Caco-2 (cell line): ENCODE measurements around the gene BACE2. TPM values are rescaled to one million over a fixed set of nuclear protein-coding genes. Genes with fewer than 3 reads are reported as not detected.

Experiments used
- BruUV-seq: library from RNA; stranded (reverse); fragments of 400-500 nt; replicated peaks from 2 replicates; lab custom pipeline; 2021; lab: Mats Ljungman, UMichigan
- CTCF ChIA-PET: fragments of 300-600 bp; sonication (Branson Sonifier 250); formaldehyde crosslinking; loops from one replicate; lab custom pipeline; 2022; ENCODE audit warnings: antibody characterized with exemption; lab: Charles Lee
- POLR2A ChIA-PET: fragments of 300-600 bp; sonication (Branson Sonifier 250); formaldehyde crosslinking; loops from one replicate; lab custom pipeline; 2022; ENCODE audit warnings: antibody characterized with exemption; lab: Charles Lee
- DNase-seq, 2 experiments: peaks; one replicate each; pipeline versions ENCODE4 v3.0.0 to v3.0.0-alpha.2; 2020 to 2022
- H3K27me3 ChIP-seq: replicated peaks from 2 replicates; pipeline ENCODE4 v1.6.0; 2011; ENCODE audit warnings: low read length; ENCODE audit not compliant: control insufficient read depth, insufficient read depth
- H3K36me3 ChIP-seq: 2 replicates; pipeline ENCODE4 v1.5.1; 2011; ENCODE audit warnings: low read length; ENCODE audit not compliant: control insufficient read depth, insufficient read depth
- H3K4me1 ChIP-seq: fragments of 250-450 bp; sonication (Bioruptor Pico); 2 replicates; pipeline ENCODE4 v1.5.1; 2020; ENCODE audit warnings: mild to moderate bottlenecking
- H3K4me3 ChIP-seq: 2 replicates; pipeline ENCODE4 v1.5.1; 2011; ENCODE audit warnings: low read depth, mild to moderate bottlenecking, control low read depth, low read length
- H3K9me3 ChIP-seq: fragments of 250-450 bp; sonication (Bioruptor Pico); 2 replicates; pipeline ENCODE4 v1.5.1; 2020; ENCODE audit warnings: mild to moderate bottlenecking, moderate library complexity
- H3K27ac Mint-ChIP-seq: one replicate; pipeline ENCODE4 v1.8.0; 2022; ENCODE audit warnings: mixed read lengths; ENCODE audit not compliant: unreplicated experiment
- H3K27me3 Mint-ChIP-seq: one replicate; pipeline ENCODE4 v1.8.0; 2022; ENCODE audit warnings: mixed read lengths; ENCODE audit not compliant: insufficient read depth, unreplicated experiment
- H3K36me3 Mint-ChIP-seq: one replicate; pipeline ENCODE4 v1.8.0; 2022; ENCODE audit warnings: mild to moderate bottlenecking, mixed read lengths; ENCODE audit not compliant: insufficient read depth, unreplicated experiment
- H3K4me1 Mint-ChIP-seq: one replicate; pipeline ENCODE4 v1.8.0; 2022; ENCODE audit warnings: low read depth, mixed read lengths; ENCODE audit not compliant: unreplicated experiment
- H3K4me3 Mint-ChIP-seq: one replicate; pipeline ENCODE4 v1.8.0; 2022; ENCODE audit warnings: mild to moderate bottlenecking, moderate library complexity, mixed read lengths; ENCODE audit not compliant: unreplicated experiment
- H3K9me3 Mint-ChIP-seq: one replicate; pipeline ENCODE4 v1.8.0; 2022; ENCODE audit warnings: mixed read lengths; ENCODE audit not compliant: unreplicated experiment
- CTCF ChIP-seq, 2 experiments: fragments of 200-600 bp in 1 of 2; IDR thresholded peaks; 1 replicate in 1 of 2; 2 replicates in 1 of 2; pipeline versions ENCODE4 v1.5.1 to v1.8.0; 2011 to 2022; ENCODE audit warnings: antibody characterized with exemption in 1 of 2, control low read depth in 1 of 2, inconsistent platforms in 1 of 2, low read depth in 1 of 2, low read length in 1 of 2, mild to moderate bottlenecking in 1 of 2, moderate library complexity in 1 of 2; ENCODE audit not compliant: insufficient read depth in 1 of 2, severe bottlenecking in 1 of 2, unreplicated experiment in 1 of 2
- intact Hi-C: fragments of 100-400 bp; cut with micrococcal nuclease; formaldehyde crosslinking; loops from one replicate; pipeline ENCODE4 v1.10.0; 2022; ENCODE audit not compliant: unreplicated experiment
- total RNA-seq: library from RNA; stranded (reverse); gene quantifications from 2 replicates; pipeline ENCODE4 v1.2.3, GENCODE V29; 2022

The BACE2 gene
- total RNA-seq, 1 experiment from 2014 or later = 8.8 TPM

DNA sequence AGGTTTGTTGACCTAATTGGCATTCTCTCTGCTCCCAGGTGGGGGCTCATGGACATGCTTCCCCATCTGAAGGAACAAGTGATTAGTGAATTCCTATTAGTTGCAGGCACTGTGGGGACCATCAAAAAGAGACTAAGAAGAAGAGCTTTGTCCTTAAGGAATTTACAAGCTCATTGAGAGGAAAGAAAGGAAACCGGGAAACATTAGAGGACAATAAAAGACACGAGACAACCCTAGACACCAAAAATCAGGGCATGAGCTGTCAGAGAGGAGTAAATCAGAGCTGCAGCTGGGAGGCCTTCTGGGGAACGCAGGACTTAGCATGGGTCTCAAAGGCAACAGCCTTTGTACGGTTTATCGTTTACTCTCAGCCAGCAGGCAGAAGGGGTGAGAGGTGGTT lies 45.1 kb downstream of the BACE2 start:
- no peaks in the 10 kb centered on the region for H3K36me3 Mint-ChIP-seq
- H3K4me1 Mint-ChIP-seq = peaks cover 10% of the 10 kb centered on the region
- intact Hi-C loops = no loop called here
- TF ChIP-seq CTCF (IDR thresholded peaks at IDR 0.05; ENCODE audit: insufficient read depth in 1 of 2, low read depth in 1 of 2, low read length in 1 of 2, severe bottlenecking in 1 of 2, unreplicated experiment in 1 of 2) = no peak
- H3K4me1 ChIP-seq = peaks cover 9% of the 10 kb centered on the region
- no peak overlapping the region for H3K4me3 ChIP-seq
- CTCF ChIA-PET = no interaction called here
- H3K4me3 Mint-ChIP-seq = no peak overlapping the region
- H3K27ac Mint-ChIP-seq = no peak overlapping the region
- H3K27me3 Mint-ChIP-seq = no peaks in the 10 kb centered on the region
- H3K9me3 Mint-ChIP-seq = no peaks in the 10 kb centered on the region
- BruUV-seq = no TSS peak
- POLR2A ChIA-PET = no interaction called here
- H3K27me3 ChIP-seq = no peaks in the 10 kb centered on the region
- no peak for DNase-seq
- H3K36me3 ChIP-seq = no peaks in the 10 kb centered on the region
- H3K9me3 ChIP-seq = no peaks in the 10 kb centered on the region

- DNase-seq = no peak
- Histone ChIP-seq H3K27me3 (no peaks in the 10 kb centered on the region), H3K4me3 (no peak overlapping the region), H3K36me3 (no peaks in the 10 kb centered on the region), H3K4me1 (peaks cover 22% of the 10 kb centered on the region), H3K9me3 (no peaks in the 10 kb centered on the region)
- no peaks in the 10 kb centered on the region for H3K27me3 Mint-ChIP-seq
- POLR2A ChIA-PET = no interaction called here
- no peak overlapping the region for H3K27ac Mint-ChIP-seq
- H3K36me3 Mint-ChIP-seq = no peaks in the 10 kb centered on the region
- BruUV-seq = no TSS peak
- intact Hi-C loops = no loop called here
- H3K9me3 Mint-ChIP-seq = no peaks in the 10 kb centered on the region
- CTCF ChIA-PET = no interaction called here
- no peak overlapping the region for H3K4me3 Mint-ChIP-seq
- TF ChIP-seq CTCF (IDR thresholded peaks at IDR 0.05; ENCODE audit: insufficient read depth in 1 of 2, low read depth in 1 of 2, low read length in 1 of 2, severe bottlenecking in 1 of 2, unreplicated experiment in 1 of 2) = no peak
- H3K4me1 Mint-ChIP-seq = peaks cover 20% of the 10 kb centered on the region
Measured at GRCh38 chr21:41215856-41216408, 48.0 kb downstream of the BACE2 start.

DNA sequence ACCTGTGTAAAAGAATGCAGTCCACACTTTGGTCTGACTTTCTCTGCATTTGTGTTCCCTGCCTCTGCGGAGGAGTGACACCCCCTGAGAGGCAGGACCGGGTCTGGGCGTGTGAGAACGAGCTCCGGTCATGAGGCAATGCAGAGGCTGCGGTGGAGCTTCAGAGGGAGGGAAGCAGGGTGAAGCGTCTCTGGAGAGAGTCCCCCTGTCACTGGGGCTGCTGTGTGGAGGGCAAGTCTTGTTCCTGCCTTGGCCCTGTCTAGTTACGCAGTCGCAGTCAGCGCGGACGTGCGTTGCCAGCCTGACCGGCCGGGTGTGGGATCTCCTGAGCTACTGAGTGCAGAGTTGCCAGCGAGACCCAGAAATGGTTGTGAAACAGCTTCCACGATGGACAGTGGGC lies 48.5 kb downstream of the BACE2 start:
- DNase-seq = no peak
- TF ChIP-seq CTCF (IDR thresholded peaks at IDR 0.05; ENCODE audit: insufficient read depth in 1 of 2, low read depth in 1 of 2, low read length in 1 of 2, severe bottlenecking in 1 of 2, unreplicated experiment in 1 of 2) = no peak
- intact Hi-C loops = no loop called here
- Mint-ChIP-seq H3K36me3 (no peaks in the 10 kb centered on the region), H3K27me3 (no peaks in the 10 kb centered on the region), H3K4me1 (peaks cover 20% of the 10 kb centered on the region), H3K9me3 (no peaks in the 10 kb centered on the region), H3K27ac (no peak overlapping the region), H3K4me3 (no peak overlapping the region)
- Histone ChIP-seq H3K4me3 (no peak overlapping the region), H3K27me3 (no peaks in the 10 kb centered on the region), H3K36me3 (no peaks in the 10 kb centered on the region), H3K4me1 (peaks cover 22% of the 10 kb centered on the region), H3K9me3 (no peaks in the 10 kb centered on the region)
- ChIA-PET CTCF (no interaction called here), POLR2A (no interaction called here)
- BruUV-seq = no TSS peak
